ENCODE results near the gene GUCY2D. TPM values are rescaled to one million over a fixed set of nuclear protein-coding genes. Genes with fewer than 3 reads are reported as not detected.

The GUCY2D gene
- polyA plus RNA-seq, 1 donor (not counting 4 experiments of a cell fraction or from before 2014, with no cell fraction given): 0.25 TPM

DNA sequence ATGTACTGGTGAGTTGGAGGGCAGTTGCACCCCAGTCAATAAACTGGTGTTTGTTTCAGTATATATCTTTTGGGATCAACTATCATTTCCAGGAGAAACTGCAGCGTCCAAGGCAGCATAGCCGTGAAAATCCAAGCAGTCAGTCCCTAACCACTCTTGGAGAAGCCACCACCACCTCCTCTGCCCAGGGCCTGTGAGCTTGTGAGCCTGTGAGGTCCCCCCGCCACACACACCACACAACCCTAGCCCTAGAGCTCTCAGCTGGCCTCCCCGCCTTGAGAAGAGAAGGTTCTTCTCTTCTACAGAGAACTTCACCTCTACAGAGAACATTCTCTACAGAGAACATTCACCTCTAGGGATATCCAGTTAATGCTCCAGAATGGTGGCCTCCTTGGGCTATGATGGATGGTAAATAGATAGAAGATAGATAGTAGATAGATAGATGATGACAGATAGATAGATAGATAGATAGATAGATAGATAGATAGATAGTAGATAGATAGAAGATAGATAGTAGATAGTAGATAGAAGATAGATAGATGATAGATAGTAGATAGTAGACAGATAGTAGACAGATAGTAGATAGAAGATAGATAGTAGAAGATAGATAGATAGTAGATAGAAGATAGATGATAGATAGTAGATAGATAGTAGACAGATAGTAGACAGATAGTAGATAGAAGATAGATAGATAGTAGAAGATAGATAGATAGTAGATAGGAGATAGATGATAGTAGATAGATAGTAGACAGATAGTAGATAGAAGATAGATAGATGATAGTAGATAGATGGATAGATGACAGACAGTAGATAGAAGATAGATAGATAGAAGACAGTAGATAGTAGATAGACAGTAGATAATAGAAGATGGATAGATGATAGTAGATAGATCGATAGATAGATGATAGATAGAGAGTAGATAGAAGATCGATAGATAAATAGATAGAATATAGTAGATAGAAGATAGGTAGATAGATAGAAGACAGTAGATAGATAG is 50.1 kb downstream of the GUCY2D start:
- Histone ChIP-seq H3K79me2 (ENCODE audit: control insufficient read depth, insufficient read depth, low read length) (no peaks in the 10 kb centered on the region), H3K4me2 (ENCODE audit: control insufficient read depth, extremely low read depth, insufficient read depth, low read depth, low read length) (no peak overlapping the region), H3K9me1 (ENCODE audit: control insufficient read depth, extremely low read depth, insufficient read depth, low read length) (no peaks in the 10 kb centered on the region), H3K27ac (ENCODE audit: control insufficient read depth, insufficient read depth, low read length) (no peak overlapping the region), H3K27me3 (ENCODE audit: control insufficient read depth, extremely low read depth, insufficient read depth, low read length) (no peaks in the 10 kb centered on the region), H3K9me3 (ENCODE audit: control insufficient read depth, low read depth, low read length) (no peaks in the 10 kb centered on the region), H4K20me1 (ENCODE audit: control insufficient read depth, extremely low read depth, insufficient read depth, low read length) (no peaks in the 10 kb centered on the region), H2AFZ (ENCODE audit: control insufficient read depth, low read length) (no peak overlapping the region), H3K4me3 (ENCODE audit: control insufficient read depth in 2 of 3, extremely low read depth in 1 of 3, insufficient read depth in 2 of 3, low read depth in 1 of 3, low read length in 3 of 3) (no peak overlapping the region), H3K36me3 (ENCODE audit: control insufficient read depth in 2 of 2, extremely low read depth in 1 of 2, insufficient read depth in 2 of 2, low read length in 2 of 2) (peaks cover 0 to under 1% of the 10 kb centered on the region in 2 experiments), H3K4me1 (ENCODE audit: control insufficient read depth, extremely low read depth, insufficient read depth, low read length) (peaks cover 13% of the 10 kb centered on the region), H3K9ac (ENCODE audit: control insufficient read depth, extremely low read depth, insufficient read depth, low read length) (no peak overlapping the region)
- TF ChIP-seq EZH2 (IDR thresholded peaks at IDR 0.05; ENCODE audit: low read length): no peak
- TF ChIP-seq, protein P1, sequence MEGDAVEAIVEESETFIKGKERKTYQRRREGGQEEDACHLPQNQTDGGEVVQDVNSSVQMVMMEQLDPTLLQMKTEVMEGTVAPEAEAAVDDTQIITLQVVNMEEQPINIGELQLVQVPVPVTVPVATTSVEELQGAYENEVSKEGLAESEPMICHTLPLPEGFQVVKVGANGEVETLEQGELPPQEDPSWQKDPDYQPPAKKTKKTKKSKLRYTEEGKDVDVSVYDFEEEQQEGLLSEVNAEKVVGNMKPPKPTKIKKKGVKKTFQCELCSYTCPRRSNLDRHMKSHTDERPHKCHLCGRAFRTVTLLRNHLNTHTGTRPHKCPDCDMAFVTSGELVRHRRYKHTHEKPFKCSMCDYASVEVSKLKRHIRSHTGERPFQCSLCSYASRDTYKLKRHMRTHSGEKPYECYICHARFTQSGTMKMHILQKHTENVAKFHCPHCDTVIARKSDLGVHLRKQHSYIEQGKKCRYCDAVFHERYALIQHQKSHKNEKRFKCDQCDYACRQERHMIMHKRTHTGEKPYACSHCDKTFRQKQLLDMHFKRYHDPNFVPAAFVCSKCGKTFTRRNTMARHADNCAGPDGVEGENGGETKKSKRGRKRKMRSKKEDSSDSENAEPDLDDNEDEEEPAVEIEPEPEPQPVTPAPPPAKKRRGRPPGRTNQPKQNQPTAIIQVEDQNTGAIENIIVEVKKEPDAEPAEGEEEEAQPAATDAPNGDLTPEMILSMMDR (optimal IDR thresholded peaks at IDR 0.05 in 1 of 3, IDR thresholded peaks at IDR 0.05 in 1 of 3, conservative IDR thresholded peaks at IDR 0.05 in 1 of 3; ENCODE audit: extremely low read depth in 1 of 3, insufficient read depth in 2 of 3, low read length in 3 of 3): no peak
- FAIRE-seq (no peak), DNase-seq (ENCODE audit: low read depth, low spot score) (no peak)
- dilution Hi-C loops (cut with MboI; ENCODE audit: extremely low pct_ligation_motif_present, low sequenced_read_pairs): no loop called here

DNA sequence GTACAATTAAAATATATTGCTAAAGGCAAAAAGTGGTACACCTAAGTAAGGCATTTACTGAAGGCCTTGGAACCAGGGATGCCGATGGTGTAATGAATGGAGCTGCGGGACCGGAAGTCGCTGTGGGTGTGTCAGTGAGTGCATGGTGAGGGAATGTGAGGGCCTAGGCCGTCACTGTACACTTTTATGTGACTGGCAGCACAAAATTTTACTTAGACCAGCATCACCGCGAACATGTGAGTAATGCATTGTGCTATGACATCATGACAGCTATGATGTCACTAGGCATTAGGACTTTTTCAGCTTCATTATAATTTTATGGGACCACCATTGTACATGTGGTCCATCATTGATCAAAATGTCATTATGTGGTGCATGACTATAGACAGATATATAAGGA is 51.2 kb downstream of the GUCY2D start:
- Histone ChIP-seq H3K9ac (ENCODE audit: control insufficient read depth, extremely low read depth, insufficient read depth, low read length) (no peak overlapping the region), H3K4me3 (ENCODE audit: control insufficient read depth in 2 of 3, extremely low read depth in 1 of 3, insufficient read depth in 2 of 3, low read depth in 1 of 3, low read length in 3 of 3) (no peak overlapping the region), H3K4me2 (ENCODE audit: control insufficient read depth, extremely low read depth, insufficient read depth, low read depth, low read length) (no peak overlapping the region), H3K9me3 (ENCODE audit: control insufficient read depth, low read depth, low read length) (no peaks in the 10 kb centered on the region), H3K4me1 (ENCODE audit: control insufficient read depth, extremely low read depth, insufficient read depth, low read length) (peaks cover 20% of the 10 kb centered on the region), H3K36me3 (ENCODE audit: control insufficient read depth in 2 of 2, extremely low read depth in 1 of 2, insufficient read depth in 2 of 2, low read length in 2 of 2) (no peaks in the 10 kb centered on the region), H3K9me1 (ENCODE audit: control insufficient read depth, extremely low read depth, insufficient read depth, low read length) (no peaks in the 10 kb centered on the region), H4K20me1 (ENCODE audit: control insufficient read depth, extremely low read depth, insufficient read depth, low read length) (no peaks in the 10 kb centered on the region), H3K27me3 (ENCODE audit: control insufficient read depth, extremely low read depth, insufficient read depth, low read length) (no peaks in the 10 kb centered on the region), H3K27ac (ENCODE audit: control insufficient read depth, insufficient read depth, low read length) (no peak overlapping the region), H2AFZ (ENCODE audit: control insufficient read depth, low read length) (no peak overlapping the region), H3K79me2 (ENCODE audit: control insufficient read depth, insufficient read depth, low read length) (no peaks in the 10 kb centered on the region)
- no peak for TF ChIP-seq EZH2 (IDR thresholded peaks at IDR 0.05; ENCODE audit: low read length)
- TF ChIP-seq, protein P1 (optimal IDR thresholded peaks at IDR 0.05 in 1 of 3, IDR thresholded peaks at IDR 0.05 in 1 of 3, conservative IDR thresholded peaks at IDR 0.05 in 1 of 3; ENCODE audit: extremely low read depth in 1 of 3, insufficient read depth in 2 of 3, low read length in 3 of 3): no peak
- peak; percentile 61 for FAIRE-seq
- peak; percentile 21 for DNase-seq (ENCODE audit: low read depth, low spot score)
- dilution Hi-C loops (cut with MboI; ENCODE audit: extremely low pct_ligation_motif_present, low sequenced_read_pairs): no loop called here

Measured in keratinocyte (primary cell).